ENCODE results near the gene CDKL5.

DNA sequence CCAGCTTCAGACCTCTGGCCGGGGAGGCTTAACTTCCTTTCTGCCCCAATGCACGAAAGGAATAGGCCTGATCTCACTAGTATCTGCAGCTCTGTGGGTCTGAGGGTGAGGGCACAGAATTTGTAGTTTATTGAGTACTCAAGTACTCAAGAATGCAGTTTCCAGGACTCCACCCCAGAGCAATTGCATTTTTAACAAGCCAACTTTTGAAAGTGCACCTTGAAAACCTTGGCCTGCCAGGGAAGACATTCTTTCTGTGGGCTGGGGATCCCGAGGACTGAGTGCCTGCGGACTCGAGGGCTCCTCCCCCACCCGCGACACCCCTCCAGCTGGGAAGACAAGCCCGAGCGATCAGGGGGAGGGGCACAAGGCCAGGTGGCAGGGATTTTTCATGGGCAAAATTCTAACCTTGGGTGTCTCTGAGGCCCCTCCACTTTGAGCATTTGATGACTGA is 224.1 kb downstream of the CDKL5 start:
- TF ChIP-seq SP1 (IDR thresholded peaks at IDR 0.05) (no peak), TARDBP (IDR thresholded peaks at IDR 0.05) (no peak), LEF1 (IDR thresholded peaks at IDR 0.05; ENCODE audit: borderline replicate concordance) (no peak)
